DND-41 (cell line): ENCODE measurements around the gene GATA2.

Experiments
- EZH2 ChIP-seq: IDR thresholded peaks from 3 replicates; pipeline ENCODE4 v1.6.1; 2012; ENCODE audit warnings: borderline replicate concordance, low read depth, mild to moderate bottlenecking, moderate library complexity, low read length, inconsistent platforms; ENCODE audit not compliant: severe bottlenecking
- TF ChIP-seq, protein P1 (sequence below): IDR thresholded peaks from 2 replicates; pipeline ENCODE4 v1.5.1; 2012; ENCODE audit warnings: borderline replicate concordance, low read length, moderate library complexity, mild to moderate bottlenecking; ENCODE audit not compliant: poor library complexity, severe bottlenecking; ENCODE audit errors: extremely low read depth

DNA sequence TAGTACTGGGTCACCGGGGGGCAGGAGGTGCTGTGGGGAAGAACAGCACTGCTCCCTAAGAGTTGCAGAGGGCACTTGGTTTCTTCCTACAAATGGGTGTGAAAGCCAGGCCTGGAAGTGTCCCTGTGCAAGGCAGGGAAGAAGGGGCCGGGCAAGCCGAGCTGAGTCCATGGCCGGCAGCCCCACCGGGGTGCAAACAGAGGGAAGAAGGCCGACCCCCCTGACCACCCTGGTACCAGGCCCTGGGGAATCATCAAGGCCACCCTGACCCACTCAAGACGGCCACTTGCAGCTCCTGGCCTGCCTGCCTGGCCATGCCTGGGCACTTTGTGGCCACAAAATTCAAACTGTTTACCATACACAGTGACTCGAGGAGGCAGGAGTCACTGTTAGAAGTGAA is 17.6 kb downstream of the GATA2 start:
- TF ChIP-seq, protein P1, sequence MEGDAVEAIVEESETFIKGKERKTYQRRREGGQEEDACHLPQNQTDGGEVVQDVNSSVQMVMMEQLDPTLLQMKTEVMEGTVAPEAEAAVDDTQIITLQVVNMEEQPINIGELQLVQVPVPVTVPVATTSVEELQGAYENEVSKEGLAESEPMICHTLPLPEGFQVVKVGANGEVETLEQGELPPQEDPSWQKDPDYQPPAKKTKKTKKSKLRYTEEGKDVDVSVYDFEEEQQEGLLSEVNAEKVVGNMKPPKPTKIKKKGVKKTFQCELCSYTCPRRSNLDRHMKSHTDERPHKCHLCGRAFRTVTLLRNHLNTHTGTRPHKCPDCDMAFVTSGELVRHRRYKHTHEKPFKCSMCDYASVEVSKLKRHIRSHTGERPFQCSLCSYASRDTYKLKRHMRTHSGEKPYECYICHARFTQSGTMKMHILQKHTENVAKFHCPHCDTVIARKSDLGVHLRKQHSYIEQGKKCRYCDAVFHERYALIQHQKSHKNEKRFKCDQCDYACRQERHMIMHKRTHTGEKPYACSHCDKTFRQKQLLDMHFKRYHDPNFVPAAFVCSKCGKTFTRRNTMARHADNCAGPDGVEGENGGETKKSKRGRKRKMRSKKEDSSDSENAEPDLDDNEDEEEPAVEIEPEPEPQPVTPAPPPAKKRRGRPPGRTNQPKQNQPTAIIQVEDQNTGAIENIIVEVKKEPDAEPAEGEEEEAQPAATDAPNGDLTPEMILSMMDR = no peak
- TF ChIP-seq EZH2 = no peak
